Sigmoid colon (tissue), 4 donors: ENCODE data around the gene ZNF595.
"Not testable (repeated sequence)": the region's sequence is repeated elsewhere in the genome, so short reads cannot be mapped to it uniquely, and the experiment has no call there.

Experiments
- CTCF ChIP-seq, 4 experiments: fragments of 450-650 bp in 3 of 4; fragments of 200-600 bp in 1 of 4; IDR thresholded peaks; one replicate each; pipeline ENCODE4 v1.5.1; 2016 to 2019; ENCODE audit warnings: antibody characterized with exemption in 4 of 4, mild to moderate bottlenecking in 3 of 4, moderate library complexity in 2 of 4
- EP300 ChIP-seq, 4 donors: sonication (generic); formaldehyde crosslinking; IDR thresholded peaks; one replicate each; pipeline ENCODE4 v1.6.1; 2017; ENCODE audit warnings: antibody characterized with exemption in 4 of 4
- POLR2A ChIP-seq, 2 donors: fragments of 450-650 bp; IDR thresholded peaks; one replicate each; pipeline ENCODE4 v1.6.1; 2016; ENCODE audit warnings: antibody characterized with exemption in 2 of 2, mild to moderate bottlenecking in 2 of 2, moderate library complexity in 2 of 2

- not testable (repeated sequence) for TF ChIP-seq CTCF, POLR2A, EP300 (IDR thresholded peaks at IDR 0.05)
Observed at GRCh38 chr4:123922-124274, 70.8 kb downstream of the ZNF595 start.
